T-helper 22 cell (primary cell): ENCODE data around the gene SMG9.
A peak's percentile ranks its signal among the peaks of the same experiment; 100 is the strongest.

ENCODE experiments used
- DNase-seq: peaks from one replicate; pipeline ENCODE4 v3.0.0-alpha.2; 2020; ENCODE audit warnings: low read depth

Gene SMG9

DNA sequence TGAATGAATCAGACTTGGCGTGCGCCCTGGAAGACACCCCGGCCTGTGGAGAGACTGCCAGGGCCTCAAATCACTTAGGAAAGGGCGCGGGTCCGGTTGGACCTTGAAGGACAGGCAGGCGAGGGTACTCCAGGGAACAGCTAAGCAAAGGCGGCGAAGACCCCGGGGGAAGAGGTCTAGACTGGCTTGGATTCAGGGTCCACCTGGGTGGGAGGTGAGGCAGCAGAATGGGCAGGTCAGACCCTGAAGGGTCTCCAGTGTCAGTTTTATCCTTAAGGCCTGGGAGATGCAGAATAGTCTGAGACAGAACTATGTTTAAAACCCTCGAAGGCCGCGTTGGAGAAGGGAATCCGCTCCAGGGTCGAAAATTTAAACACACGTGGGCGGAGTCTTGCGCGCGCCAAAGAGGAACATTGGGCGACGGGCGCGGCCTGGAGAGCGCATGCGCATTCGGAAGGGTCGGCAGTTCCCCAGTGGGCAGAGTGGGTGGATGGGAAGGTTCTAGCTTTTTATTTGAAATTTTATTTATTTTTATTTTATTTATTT is 567 bp upstream of the SMG9 start:
- peak; percentile 63 for DNase-seq

DNA sequence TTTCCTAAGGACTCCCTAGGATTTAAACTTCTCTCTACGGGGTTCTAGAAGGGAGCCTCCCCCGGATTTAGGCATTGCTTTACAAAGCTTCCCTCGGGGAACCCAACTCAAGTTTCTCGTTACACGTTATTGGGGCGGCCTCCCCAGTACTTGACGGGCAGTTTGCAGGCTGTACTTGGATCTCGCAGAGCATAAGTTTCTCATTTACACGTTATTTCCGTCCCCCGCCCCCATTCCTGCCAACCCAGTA is 584 bp downstream of the SMG9 start:
- peak; percentile 2 for DNase-seq

DNA sequence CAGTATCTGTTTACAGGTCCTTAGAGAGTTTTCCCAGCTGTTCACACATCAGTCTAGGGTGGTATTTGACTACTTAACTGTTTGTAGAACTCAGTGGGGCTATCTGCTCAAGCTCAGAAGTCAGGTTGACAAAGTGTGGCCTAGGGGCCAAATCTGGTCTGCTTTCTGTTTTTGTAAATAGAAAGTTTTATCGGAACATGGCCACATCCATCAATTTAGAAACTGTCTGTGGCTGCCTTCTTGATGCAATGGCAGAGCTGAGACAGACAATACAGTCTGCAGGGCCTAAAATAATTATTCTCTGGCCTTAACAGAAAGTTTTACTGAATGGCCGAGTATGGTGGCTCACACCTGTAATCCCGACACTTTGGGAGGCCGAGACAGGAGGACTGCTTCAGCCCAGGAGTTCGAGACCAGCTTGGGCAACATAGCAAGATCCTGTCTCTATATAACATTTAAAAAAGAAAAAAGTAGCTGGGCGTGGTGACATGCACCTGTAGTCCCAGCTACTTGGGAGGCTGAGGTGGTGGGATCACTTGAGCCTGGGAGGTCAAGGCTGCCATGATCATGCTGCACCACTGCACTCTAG is 2.4 kb downstream of the SMG9 start:
- DNase-seq, result no peak

GRCh38 chr19:43751466-43752220 is 3.1 kb downstream of the SMG9 start:
- DNase-seq, result no peak

DNA sequence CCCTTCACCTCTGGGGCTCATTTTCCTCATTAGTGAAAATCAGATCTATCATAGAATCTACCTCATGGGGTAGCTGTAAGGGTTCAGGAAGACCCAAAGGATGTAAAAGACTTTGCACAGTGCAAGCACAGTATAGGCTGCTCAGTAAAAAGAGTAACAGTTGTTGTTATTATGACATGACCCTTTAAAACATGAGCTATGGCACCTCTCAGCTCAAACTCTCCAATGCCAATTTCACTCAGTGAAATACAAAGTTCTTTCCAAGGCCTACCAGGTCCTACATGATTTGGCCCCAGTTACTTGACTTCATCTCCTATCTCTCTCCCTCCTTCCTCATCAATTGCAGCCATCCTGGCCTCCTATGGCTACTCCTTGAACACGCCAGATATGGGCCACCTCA is 4.9 kb downstream of the SMG9 start:
- no peak for DNase-seq

DNA sequence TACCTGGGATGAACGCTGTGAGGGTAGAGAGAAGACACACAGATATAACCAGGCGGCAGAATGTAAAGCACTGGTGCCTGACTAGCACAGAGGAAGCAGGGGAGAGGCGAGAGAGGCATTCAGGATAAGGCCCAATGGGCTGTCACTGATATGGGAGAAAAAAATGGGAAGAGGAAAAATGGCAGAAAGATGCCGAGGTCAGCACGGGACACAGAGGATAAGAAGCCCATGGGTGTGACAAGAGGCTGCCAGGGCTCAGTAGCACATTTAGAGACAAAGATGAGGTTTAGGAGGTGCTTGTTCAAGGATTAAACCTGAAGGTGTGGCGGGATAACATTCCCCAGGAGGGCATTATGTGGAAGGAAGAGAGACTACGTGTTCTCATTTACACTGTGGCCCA is 5.6 kb downstream of the SMG9 start:
- no peak for DNase-seq

DNA sequence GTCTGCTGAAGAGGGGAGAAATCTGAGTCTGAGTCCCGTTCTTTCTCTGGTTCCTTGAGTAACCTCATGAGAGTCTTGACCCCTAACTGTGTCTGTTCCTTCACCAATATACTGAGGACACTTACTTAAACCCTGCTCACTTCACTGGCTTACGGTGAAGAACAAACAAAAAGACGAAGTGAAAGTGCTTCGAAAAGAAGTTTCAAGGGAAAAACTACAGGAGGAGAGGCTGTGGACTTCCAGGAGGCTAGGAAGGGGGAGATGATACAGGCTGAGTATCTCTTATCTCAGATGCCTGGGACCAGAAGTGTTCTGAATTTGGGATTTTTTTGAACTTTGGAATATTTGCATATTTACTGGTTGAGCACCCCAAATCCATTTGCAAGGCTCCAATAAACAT is 6.1 kb downstream of the SMG9 start:
- DNase-seq, result no peak

GRCh38 chr19:43748205-43748594 is 6.6 kb downstream of the SMG9 start:
- no peak for DNase-seq

GRCh38 chr19:43747557-43748204 is 7.1 kb downstream of the SMG9 start:
- DNase-seq, result peak; percentile 23

DNA sequence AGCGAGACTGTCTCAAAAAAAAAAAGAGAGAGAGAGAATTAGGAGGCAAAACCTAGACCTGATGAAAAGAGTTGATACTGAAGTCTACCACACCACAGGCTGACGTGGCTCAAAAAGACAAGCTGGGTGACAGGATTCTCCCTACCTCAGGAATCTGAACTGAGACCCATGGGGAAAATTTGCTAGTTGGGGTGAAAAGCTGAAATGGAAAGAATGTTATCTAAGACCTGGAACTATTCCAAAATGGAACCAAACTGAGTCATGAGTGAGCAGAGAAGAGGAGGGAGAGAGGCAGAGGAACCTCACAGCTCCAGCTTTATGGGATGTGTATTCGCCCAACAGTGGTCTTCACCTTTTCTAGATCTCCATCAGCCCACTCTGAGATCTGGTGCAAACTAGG is 11.7 kb downstream of the SMG9 start:
- DNase-seq, result no peak

GRCh38 chr19:43741075-43741825 is 13.5 kb downstream of the SMG9 start:
- no peak for DNase-seq

DNA sequence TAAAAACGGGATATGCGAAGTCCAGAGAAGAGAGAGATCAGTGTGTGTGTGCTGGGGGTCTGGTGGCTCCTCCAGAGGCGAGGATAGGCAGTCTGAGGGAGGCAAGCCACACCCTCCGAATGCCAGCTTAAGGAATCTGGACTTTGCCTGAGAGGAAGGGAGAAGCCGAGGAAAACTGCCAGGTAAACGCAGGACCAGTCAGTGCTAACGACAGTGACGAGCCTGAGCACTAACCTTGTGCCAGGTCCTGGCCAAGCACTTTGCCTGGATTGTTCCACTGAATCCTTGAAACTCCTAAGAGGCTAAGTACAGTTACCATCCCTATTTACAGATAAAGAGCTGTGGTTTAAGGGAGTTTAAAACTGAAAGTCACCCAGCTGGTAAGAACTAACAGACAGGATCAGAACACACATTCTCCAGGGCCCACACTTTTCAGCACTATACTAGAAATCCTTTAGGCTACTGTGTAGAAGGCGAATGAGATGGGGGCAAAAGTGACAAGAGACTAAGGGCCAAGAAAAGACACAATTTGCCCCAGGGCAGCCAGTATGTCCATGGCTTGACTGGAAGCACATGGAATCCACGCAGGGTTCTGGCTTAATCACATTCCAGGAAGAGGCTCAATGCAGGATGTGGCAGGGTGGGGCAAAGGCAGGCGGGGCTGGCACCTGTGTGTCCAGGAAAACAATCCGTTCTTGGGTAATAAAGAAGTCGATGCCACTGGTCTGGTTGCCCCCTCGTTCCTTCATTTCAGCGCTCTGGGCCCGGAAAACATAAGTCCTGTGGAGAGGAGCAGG is 15.1 kb downstream of the SMG9 start:
- no peak for DNase-seq

- DNase-seq, result no peak
Measured at GRCh38 chr19:43738780-43739211, 16.0 kb downstream of the SMG9 start.

DNA sequence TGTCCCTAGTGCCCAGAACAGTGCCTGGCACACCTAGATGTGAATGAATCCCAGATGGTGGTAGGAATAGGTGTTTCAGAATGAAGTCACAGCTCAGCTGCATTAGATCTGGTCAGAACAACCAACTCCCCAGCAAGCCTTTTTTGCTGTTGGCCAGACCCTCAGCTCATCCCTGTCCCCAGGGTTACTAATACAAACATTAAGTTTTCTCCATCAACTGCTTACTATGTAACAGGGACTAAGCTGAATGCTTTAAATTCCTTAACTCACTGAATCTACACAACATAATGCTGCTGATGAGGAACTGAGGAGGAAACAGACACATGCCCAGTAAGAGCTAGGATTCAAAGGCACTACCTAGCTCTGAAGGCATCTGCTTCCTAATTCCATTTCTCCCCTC is 18.8 kb downstream of the SMG9 start:
- DNase-seq, result no peak

DNA sequence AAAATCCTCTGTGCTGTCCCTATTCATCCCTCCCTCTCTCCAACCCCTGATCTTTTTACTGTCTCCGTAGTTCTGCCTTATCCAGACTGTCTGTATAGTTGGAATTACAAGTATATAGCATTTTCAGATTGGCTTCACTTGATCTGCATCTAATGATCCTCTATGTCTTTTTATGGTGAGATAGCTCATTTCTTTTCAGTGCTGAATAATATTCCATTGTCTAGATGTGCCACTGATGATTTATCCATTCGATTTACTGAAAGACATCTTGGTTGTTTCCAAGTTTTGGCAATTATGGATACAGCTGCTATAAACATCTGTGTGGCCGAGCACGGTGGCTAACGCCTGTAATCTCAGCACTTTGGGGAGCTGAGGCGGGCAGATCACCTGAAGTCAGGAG is 19.7 kb downstream of the SMG9 start:
- DNase-seq, result no peak

DNA sequence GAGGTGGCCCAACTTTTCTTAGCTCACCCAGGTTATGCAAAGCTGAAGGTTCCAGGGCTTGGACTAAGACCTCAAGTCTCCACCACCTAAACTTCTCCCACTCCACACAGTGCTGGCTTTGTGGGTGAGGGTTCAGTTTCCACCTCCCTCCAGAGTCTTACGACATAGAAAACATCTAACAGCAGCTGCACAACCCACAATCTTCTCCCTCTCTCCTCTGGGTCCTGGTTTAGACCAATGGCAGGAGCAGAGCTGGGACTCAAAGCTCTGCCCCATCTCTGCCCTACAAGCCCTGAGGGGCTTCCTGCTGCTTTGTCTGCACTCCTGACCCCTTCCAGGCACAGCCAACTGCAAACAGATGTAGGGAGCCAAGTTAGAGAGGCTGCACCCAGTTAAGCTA is 22.9 kb downstream of the SMG9 start:
- no peak for DNase-seq

DNA sequence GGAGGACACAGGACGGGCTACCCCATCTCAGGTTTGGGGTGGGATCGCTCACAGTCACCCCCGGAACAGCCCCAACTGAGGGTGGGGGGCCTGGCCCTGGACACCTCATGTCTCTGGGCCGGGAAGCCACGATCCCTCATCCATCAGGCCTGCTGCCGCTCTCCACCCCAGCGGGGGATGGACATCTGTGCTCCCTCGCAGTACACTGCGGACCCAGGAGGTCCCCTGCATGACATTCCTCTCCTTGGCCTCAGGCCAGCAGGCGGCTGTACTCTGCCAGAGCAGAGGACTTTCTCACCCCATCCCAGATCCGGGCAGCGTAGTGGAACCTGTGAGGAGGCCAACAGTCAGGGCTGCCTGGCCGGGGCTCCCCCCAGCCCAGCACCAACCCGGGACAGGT is 23.4 kb downstream of the SMG9 start:
- DNase-seq, result no peak

DNA sequence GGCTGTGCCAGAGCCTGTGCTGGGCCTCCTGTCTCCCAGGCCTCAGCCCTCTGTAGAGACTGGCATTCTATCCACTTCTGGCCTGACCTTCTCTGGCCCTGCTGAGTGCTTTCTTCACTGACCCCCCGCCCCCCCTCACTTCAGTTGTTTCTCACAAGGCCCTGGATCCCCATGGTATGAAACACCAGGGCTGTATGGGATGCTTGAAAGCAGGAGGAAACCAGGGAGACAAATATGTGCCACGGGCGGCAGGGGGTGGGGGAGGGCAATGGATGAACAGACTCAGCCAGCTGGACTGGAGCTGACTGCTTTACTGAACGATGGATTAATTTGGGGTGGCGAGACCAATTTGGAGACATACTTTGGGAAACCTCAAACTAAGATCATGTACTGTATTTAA is 24.8 kb downstream of the SMG9 start:
- no peak for DNase-seq

DNA sequence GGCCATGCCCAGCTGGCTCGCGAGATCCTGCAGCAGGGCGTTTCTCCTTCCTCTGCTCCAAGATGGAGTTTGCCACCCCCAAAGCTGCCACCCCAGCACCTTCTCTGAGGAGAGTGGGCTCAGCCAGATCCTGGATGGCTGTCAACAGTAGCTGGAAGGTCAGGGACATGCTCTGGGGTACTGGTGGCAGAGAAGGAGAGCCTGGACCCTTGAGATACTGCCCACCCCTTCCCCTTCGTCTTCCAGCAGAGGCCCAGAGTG is 27.2 kb downstream of the SMG9 start:
- no peak for DNase-seq

- no peak for DNase-seq
Measured at GRCh38 chr19:43726736-43727592, 27.8 kb downstream of the SMG9 start.

GRCh38 chr19:43725468-43725867 is 29.3 kb downstream of the SMG9 start:
- DNase-seq, result no peak
